CD4-positive, alpha-beta T cell (primary cell): ENCODE results near the gene PHF13. TPM values are rescaled to one million over a fixed set of nuclear protein-coding genes. Genes with fewer than 3 reads are reported as not detected.
"Not testable (repeated sequence)": the region's sequence is repeated elsewhere in the genome, so short reads cannot be mapped to it uniquely, and the experiment has no call there.

Experiments
- ATAC-seq: fragments of 200-7000 bp; cut with Tn5 transposase; one replicate; pipeline ENCODE4 v1.10.0; 2022; ENCODE audit warnings: mild to moderate bottlenecking; ENCODE audit not compliant: poor library complexity
- CTCF ChIA-PET: fragments of 350-600 bp; sonication (Branson Sonifier 250); formaldehyde crosslinking; loops from one replicate; lab custom pipeline; 2021; ENCODE audit warnings: antibody characterized with exemption, inconsistent platforms; lab: Charles Lee
- POLR2A ChIA-PET: fragments of 350-600 bp; sonication (Branson Sonifier 250); formaldehyde crosslinking; loops from one replicate; lab custom pipeline; 2021; ENCODE audit warnings: antibody characterized with exemption, inconsistent platforms; lab: Charles Lee
- DNase-seq, 14 experiments: peaks; one replicate each; pipeline ENCODE4 v3.0.0-alpha.2; 2013 to 2020; ENCODE audit warnings: mixed read lengths in 2 of 14
- H3K27ac ChIP-seq, 2 donors: one replicate each; pipeline versions ENCODE4 v1.5.1 to v1.7.0; 2013; ENCODE audit warnings: low read length in 2 of 2, low read depth in 1 of 2, mild to moderate bottlenecking in 1 of 2
- H3K27me3 ChIP-seq, 2 experiments: 1 replicate in 1 of 2; 2 replicates in 1 of 2; pipeline versions ENCODE4 v1.6.1 to v1.7.0; 2013; ENCODE audit warnings: low read length in 2 of 2, control low read depth in 1 of 2, mild to moderate bottlenecking in 1 of 2, moderate library complexity in 1 of 2; ENCODE audit not compliant: insufficient read depth in 2 of 2, control insufficient read depth in 1 of 2
- H3K36me3 ChIP-seq: one replicate; pipeline ENCODE4 v1.6.1; 2013; ENCODE audit warnings: low read length, control low read depth; ENCODE audit not compliant: insufficient read depth
- H3K4me1 ChIP-seq: one replicate; pipeline ENCODE4 v1.6.1; 2013; ENCODE audit warnings: low read length, control low read depth; ENCODE audit not compliant: insufficient read depth
- H3K4me3 ChIP-seq: one replicate; pipeline ENCODE4 v1.5.1; 2013; ENCODE audit warnings: mild to moderate bottlenecking, low read length, moderate library complexity
- H3K9me3 ChIP-seq, 2 experiments: 1 replicate in 1 of 2; 2 replicates in 1 of 2; pipeline versions ENCODE4 v1.6.1 to v1.7.0; 2013; ENCODE audit warnings: low read length in 2 of 2, mild to moderate bottlenecking in 2 of 2, control low read depth in 1 of 2, moderate library complexity in 1 of 2; ENCODE audit not compliant: control insufficient read depth in 1 of 2, insufficient read depth in 1 of 2
- H3K27ac Mint-ChIP-seq: one replicate; pipeline ENCODE4 v1.8.0; 2020; ENCODE audit warnings: mixed read lengths
- H3K27me3 Mint-ChIP-seq: one replicate; pipeline ENCODE4 v1.8.0; 2021; ENCODE audit warnings: mixed read lengths
- H3K36me3 Mint-ChIP-seq: one replicate; pipeline ENCODE4 v1.8.0; 2021; ENCODE audit warnings: low read depth, mixed read lengths
- H3K4me1 Mint-ChIP-seq: one replicate; pipeline ENCODE4 v1.8.0; 2021; ENCODE audit warnings: low read depth, mixed read lengths
- H3K4me3 Mint-ChIP-seq: one replicate; pipeline ENCODE4 v1.8.0; 2020; ENCODE audit warnings: mild to moderate bottlenecking, mixed read lengths
- H3K9me3 Mint-ChIP-seq: one replicate; pipeline ENCODE4 v1.8.0; 2020; ENCODE audit warnings: mixed read lengths
- CTCF ChIP-seq: fragments of 200-600 bp; IDR thresholded peaks from one replicate; pipeline ENCODE4 v1.8.0; 2022; ENCODE audit warnings: antibody characterized with exemption, mild to moderate bottlenecking
- intact Hi-C, 2 experiments: fragments of 100-400 bp; cut with DNase I in 1 of 2; cut with micrococcal nuclease in 1 of 2; formaldehyde crosslinking; loops; one replicate each; pipeline versions ENCODE4 v1.15.1 to v1.9.0; 2023 to 2025; cut with DNase I, micrococcal nuclease
- total RNA-seq, 174 experiments: library from RNA in 2 of 174; stranded (reverse) in 2 of 174; gene quantifications; one replicate each; pipeline ENCODE4 v1.2.3 and lab custom pipeline; 2021 to 2026

PHF13 gene
- total RNA-seq, 2 experiments from 2014 or later = 4.0 to 4.9 TPM

- Histone ChIP-seq H3K9me3 (no peaks in the 10 kb centered on the region), H3K36me3 (peaks cover 66% of the 10 kb centered on the region), H3K27ac (no peak overlapping the region), H3K4me1 (peaks cover 76% of the 10 kb centered on the region), H3K27me3 (no peaks in the 10 kb centered on the region), H3K4me3 (no peak overlapping the region)
- H3K27ac Mint-ChIP-seq = peak overlapping the region; percentile 56
- ATAC-seq = no peak
- CTCF ChIA-PET = no interaction called here
- POLR2A ChIA-PET = interaction anchor here (1.1 to 2.0 kb wide), 5 partner anchors 8 to 136 kb away, joined by 3 to 11 read pairs (median 6); partner anchors contain the start of genes NOL9 and ZBTB48
- peak overlapping the region; percentile 56 for H3K4me3 Mint-ChIP-seq
- no peaks in the 10 kb centered on the region for H3K27me3 Mint-ChIP-seq
- no peak for TF ChIP-seq CTCF
- intact Hi-C loops = no loop called here
- peak in 1 of 14 experiments; percentile 9 for DNase-seq
- no peaks in the 10 kb centered on the region for H3K9me3 Mint-ChIP-seq
- peaks cover 65% of the 10 kb centered on the region for H3K36me3 Mint-ChIP-seq
- peaks cover 52% of the 10 kb centered on the region for H3K4me1 Mint-ChIP-seq
Observed at GRCh38 chr1:6596886-6597776, 16.4 kb upstream of the PHF13 start.

- Histone ChIP-seq H3K9me3 (no peaks in the 10 kb centered on the region), H3K4me1 (peaks cover 69% of the 10 kb centered on the region), H3K4me3 (no peak overlapping the region), H3K27ac (no peak overlapping the region), H3K27me3 (no peaks in the 10 kb centered on the region), H3K36me3 (peaks cover 60% of the 10 kb centered on the region)
- Mint-ChIP-seq H3K4me3 (no peak overlapping the region), H3K27me3 (no peaks in the 10 kb centered on the region), H3K9me3 (no peaks in the 10 kb centered on the region), H3K27ac (no peak overlapping the region), H3K36me3 (peaks cover 65% of the 10 kb centered on the region), H3K4me1 (peaks cover 51% of the 10 kb centered on the region)
- TF ChIP-seq CTCF = no peak
- ATAC-seq = no peak
- no peak for DNase-seq
- POLR2A ChIA-PET = interaction anchor here (1.1 to 2.0 kb wide), 5 partner anchors 8 to 137 kb away, joined by 3 to 11 read pairs (median 6); partner anchors contain the start of genes NOL9 and ZBTB48
- CTCF ChIA-PET = no interaction called here
- intact Hi-C loops = no loop called here
Observed at GRCh38 chr1:6597777-6598131, 15.8 kb upstream of the PHF13 start.

GRCh38 chr1:6599141-6599975 lies 14.2 kb upstream of the PHF13 start:
- peaks cover 74% of the 10 kb centered on the region for H3K4me1 ChIP-seq
- ChIA-PET CTCF (interaction anchor here (1.1 to 5.3 kb wide), 4 partner anchors 17 to 102 kb away, joined by 3 to 22 read pairs (median 4); partner anchors contain the start of genes DNAJC11, NOL9, TAS1R1 and ZBTB48), POLR2A (interaction anchor here (0.7 to 6.3 kb wide), 12 partner anchors 8 to 102 kb away, joined by 3 to 139 read pairs (median 10); partner anchors contain the start of genes DNAJC11, NOL9, PHF13 and TAS1R1)
- no peaks in the 10 kb centered on the region for H3K27me3 Mint-ChIP-seq
- peaks cover 59% of the 10 kb centered on the region for H3K4me1 Mint-ChIP-seq
- H3K27me3 ChIP-seq = no peaks in the 10 kb centered on the region
- H3K9me3 Mint-ChIP-seq = no peaks in the 10 kb centered on the region
- no peak for TF ChIP-seq CTCF
- peak overlapping the region in 1 of 2 donors; percentile 56 for H3K27ac ChIP-seq
- peak overlapping the region; percentile 98 for H3K27ac Mint-ChIP-seq
- H3K36me3 ChIP-seq = peaks cover 45% of the 10 kb centered on the region
- ATAC-seq = peak; percentile 20
- intact Hi-C loops = no loop called here
- H3K9me3 ChIP-seq = no peaks in the 10 kb centered on the region
- H3K36me3 Mint-ChIP-seq = peaks cover 65% of the 10 kb centered on the region
- H3K4me3 ChIP-seq = peak overlapping the region; percentile 95
- DNase-seq = peak in 12 of 14 experiments; percentile 38 to 77 (median 51)
- H3K4me3 Mint-ChIP-seq = peak overlapping the region; percentile 100

- peaks cover 60% of the 10 kb centered on the region for H3K36me3 Mint-ChIP-seq
- H3K27me3 Mint-ChIP-seq, H3K27me3 ChIP-seq, H3K9me3 ChIP-seq, ATAC-seq, H3K9me3 Mint-ChIP-seq, DNase-seq: not testable (repeated sequence)
- H3K4me3 ChIP-seq = peak overlapping the region; percentile 95
- POLR2A ChIA-PET = interaction anchor here (0.7 to 6.3 kb wide), 11 partner anchors 8 to 101 kb away, joined by 3 to 139 read pairs (median 12); partner anchors contain the start of genes DNAJC11, NOL9, PHF13 and TAS1R1
- intact Hi-C loops = loop anchor here in 1 of 2 experiments (5.0 to 10.0 kb wide), 2 partner anchors 42 to 45 kb away; partner anchors contain the start of genes NOL9 and TAS1R1
- peaks cover 79% of the 10 kb centered on the region for H3K4me1 ChIP-seq
- H3K4me1 Mint-ChIP-seq = peaks cover 58% of the 10 kb centered on the region
- H3K27ac Mint-ChIP-seq = peak overlapping the region; percentile 98
- CTCF ChIA-PET = interaction anchor here (1.1 to 5.3 kb wide), 4 partner anchors 16 to 102 kb away, joined by 3 to 22 read pairs (median 4); partner anchors contain the start of genes DNAJC11, NOL9, TAS1R1 and ZBTB48
- H3K27ac ChIP-seq = peak overlapping the region; percentile 56 to 79
- H3K36me3 ChIP-seq = peaks cover 40% of the 10 kb centered on the region
- peak overlapping the region; percentile 100 for H3K4me3 Mint-ChIP-seq
Observed at GRCh38 chr1:6599991-6600390, 13.5 kb upstream of the PHF13 start.
